Rectal smooth muscle tissue (tissue), 1 donor: ENCODE measurements around the gene GALNT1.

ENCODE experiments used
- H3K27ac ChIP-seq: one replicate; pipeline ENCODE4 v1.7.0; 2013; ENCODE audit warnings: low read depth, low read length, inconsistent platforms
- H3K27me3 ChIP-seq: one replicate; pipeline ENCODE4 v1.7.0; 2013; ENCODE audit warnings: low read length; ENCODE audit not compliant: control insufficient read depth, insufficient read depth
- H3K36me3 ChIP-seq: one replicate; pipeline ENCODE4 v1.7.0; 2013; ENCODE audit warnings: low read length; ENCODE audit not compliant: control insufficient read depth, insufficient read depth
- H3K4me1 ChIP-seq: one replicate; pipeline ENCODE4 v1.7.0; 2013; ENCODE audit warnings: low read length; ENCODE audit not compliant: control insufficient read depth, insufficient read depth
- H3K4me3 ChIP-seq: one replicate; pipeline ENCODE4 v1.7.0; 2013; ENCODE audit warnings: low read length
- H3K9ac ChIP-seq: one replicate; pipeline ENCODE4 v1.7.0; 2013; ENCODE audit warnings: low read length

The GALNT1 gene

GRCh38 chr18:35694808-35695207 lies 113.3 kb downstream of the GALNT1 start:
- Histone ChIP-seq H3K4me3 (no peak overlapping the region), H3K27me3 (no peaks in the 10 kb centered on the region), H3K9ac (no peak overlapping the region), H3K36me3 (peaks cover 2% of the 10 kb centered on the region), H3K27ac (no peak overlapping the region), H3K4me1 (no peaks in the 10 kb centered on the region)

DNA sequence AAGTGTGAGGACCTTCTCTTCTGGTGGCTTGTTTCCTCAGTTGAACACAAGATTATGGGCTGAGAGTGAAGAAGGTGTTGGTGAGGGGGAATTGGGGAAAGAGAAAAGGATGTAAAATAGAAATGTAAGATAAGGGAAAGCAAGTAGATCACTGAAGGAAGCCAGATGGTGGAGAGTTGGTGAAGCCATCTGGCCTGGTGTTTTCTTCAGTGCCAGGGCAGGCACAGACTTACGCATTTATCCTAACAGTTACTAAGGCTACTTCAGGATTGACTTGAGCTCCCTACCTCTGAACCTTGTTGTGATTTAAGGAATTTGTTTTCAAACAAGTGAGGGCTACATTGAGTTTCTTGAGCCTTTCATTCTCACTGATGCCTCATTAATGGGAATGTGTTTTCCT lies 113.8 kb downstream of the GALNT1 start:
- Histone ChIP-seq H3K27ac (no peak overlapping the region), H3K36me3 (peaks cover 2% of the 10 kb centered on the region), H3K4me1 (no peaks in the 10 kb centered on the region)

DNA sequence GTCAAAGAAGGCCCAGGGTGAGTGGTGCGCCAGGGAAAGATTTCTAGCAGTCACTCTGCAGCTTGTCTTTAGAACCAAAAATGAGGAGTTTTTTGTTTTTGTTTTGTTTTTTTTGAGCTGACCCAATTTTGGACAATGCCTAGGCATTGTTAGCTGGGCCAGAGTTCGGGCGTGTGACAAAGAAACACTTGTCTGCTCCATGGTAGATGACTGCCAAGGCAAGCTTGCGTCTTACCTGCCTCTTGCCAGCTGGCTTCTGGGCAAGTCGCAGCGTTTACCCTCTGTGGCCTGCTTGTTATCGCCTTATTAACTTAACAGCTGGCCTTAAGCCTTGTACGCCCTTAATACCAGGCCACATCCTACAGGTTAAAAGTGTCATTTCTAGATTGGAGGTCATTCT lies 114.3 kb downstream of the GALNT1 start:
- H3K27ac ChIP-seq: no peak overlapping the region
- H3K9ac ChIP-seq: no peak overlapping the region
- H3K36me3 ChIP-seq: peaks cover 2% of the 10 kb centered on the region

More for the DNA sequence above, 113.8 kb downstream of the GALNT1 start:
- Histone ChIP-seq H3K4me3 (no peak overlapping the region), H3K27me3 (no peaks in the 10 kb centered on the region), H3K9ac (no peak overlapping the region)

GRCh38 chr18:35696307-35696706 lies 114.8 kb downstream of the GALNT1 start:
- no peak overlapping the region for H3K4me3 ChIP-seq
- H3K36me3 ChIP-seq: peaks cover 2% of the 10 kb centered on the region
- no peak overlapping the region for H3K9ac ChIP-seq
- H3K27me3 ChIP-seq: no peaks in the 10 kb centered on the region
- H3K4me1 ChIP-seq: no peaks in the 10 kb centered on the region
- H3K27ac ChIP-seq: no peak overlapping the region

More for the DNA sequence above, 114.3 kb downstream of the GALNT1 start:
- Histone ChIP-seq H3K4me3 (no peak overlapping the region), H3K4me1 (no peaks in the 10 kb centered on the region), H3K27me3 (no peaks in the 10 kb centered on the region)

- Histone ChIP-seq H3K27me3 (no peaks in the 10 kb centered on the region), H3K9ac (no peak overlapping the region), H3K36me3 (peaks cover 2% of the 10 kb centered on the region), H3K27ac (no peak overlapping the region), H3K4me3 (no peak overlapping the region), H3K4me1 (no peaks in the 10 kb centered on the region)
Measured at GRCh38 chr18:35697869-35698268, 116.3 kb downstream of the GALNT1 start.

DNA sequence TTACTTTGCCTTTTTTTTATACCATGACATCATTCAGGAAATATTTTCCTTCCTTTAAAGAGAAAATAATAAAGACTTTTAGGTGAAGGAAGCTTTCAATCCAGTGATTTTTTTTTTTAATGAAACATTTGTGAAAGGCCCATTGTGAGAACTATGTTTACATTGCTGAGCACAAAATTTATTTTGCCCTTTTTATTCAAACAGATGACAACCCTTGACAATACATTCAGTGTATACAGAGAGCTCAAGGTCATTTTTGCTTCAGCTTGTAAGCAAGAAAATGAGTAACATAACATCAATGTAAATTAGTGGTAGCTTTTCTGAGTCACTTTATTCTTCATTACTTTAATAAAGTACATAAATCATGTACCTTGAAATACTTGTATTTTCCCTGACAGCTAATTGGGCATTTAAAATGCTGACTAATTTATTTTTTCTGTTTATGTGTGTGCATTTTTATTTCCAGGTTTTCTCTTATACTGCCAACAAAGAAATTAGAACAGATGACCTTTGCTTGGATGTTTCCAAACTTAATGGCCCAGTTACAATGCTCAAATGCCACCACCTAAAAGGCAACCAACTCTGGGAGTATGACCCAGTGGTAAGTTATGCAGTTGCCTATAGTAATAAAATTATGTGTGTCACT lies 121.6 kb downstream of the GALNT1 start:
- H3K27me3 ChIP-seq: no peaks in the 10 kb centered on the region
- no peak overlapping the region for H3K9ac ChIP-seq
- H3K27ac ChIP-seq: no peak overlapping the region
- H3K4me3 ChIP-seq: no peak overlapping the region
- no peaks in the 10 kb centered on the region for H3K4me1 ChIP-seq
- no peaks in the 10 kb centered on the region for H3K36me3 ChIP-seq

GRCh38 chr18:35705988-35706387 lies 124.4 kb downstream of the GALNT1 start:
- no peak overlapping the region for H3K27ac ChIP-seq

GRCh38 chr18:35707247-35707646 lies 125.7 kb downstream of the GALNT1 start:
- no peaks in the 10 kb centered on the region for H3K4me1 ChIP-seq

More at GRCh38 chr18:35705988-35706387, 124.4 kb downstream of the GALNT1 start:
- Histone ChIP-seq H3K9ac (no peak overlapping the region), H3K27me3 (no peaks in the 10 kb centered on the region), H3K4me3 (no peak overlapping the region), H3K4me1 (no peaks in the 10 kb centered on the region), H3K36me3 (peaks cover 2% of the 10 kb centered on the region)

GRCh38 chr18:35707674-35708073 lies 126.1 kb downstream of the GALNT1 start:
- Histone ChIP-seq H3K4me3 (no peak overlapping the region), H3K9ac (no peak overlapping the region), H3K27me3 (no peaks in the 10 kb centered on the region), H3K36me3 (peaks cover 2% of the 10 kb centered on the region), H3K4me1 (no peaks in the 10 kb centered on the region), H3K27ac (no peak overlapping the region)

More at GRCh38 chr18:35707247-35707646, 125.7 kb downstream of the GALNT1 start:
- Histone ChIP-seq H3K27ac (no peak overlapping the region), H3K9ac (no peak overlapping the region), H3K27me3 (no peaks in the 10 kb centered on the region), H3K36me3 (peaks cover 2% of the 10 kb centered on the region), H3K4me3 (no peak overlapping the region)

DNA sequence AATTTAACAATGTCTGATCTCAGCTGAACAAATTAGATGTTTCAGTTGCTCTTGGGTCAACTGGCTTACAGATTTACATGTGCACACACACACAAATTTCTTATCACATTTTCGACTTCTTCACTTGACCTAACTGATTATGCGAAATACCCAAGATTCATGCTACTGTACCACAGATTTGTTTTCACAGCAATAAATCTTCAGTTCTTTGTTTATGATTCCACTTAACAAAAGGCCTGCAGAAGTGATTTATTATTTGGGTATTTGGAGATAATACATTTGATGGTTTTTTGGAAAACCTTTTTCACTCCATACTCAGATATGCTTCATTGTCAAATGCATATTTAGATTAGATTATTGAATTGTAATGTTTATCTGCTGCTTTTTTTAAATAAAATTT lies 129.0 kb downstream of the GALNT1 start:
- no peaks in the 10 kb centered on the region for H3K27me3 ChIP-seq
- H3K4me3 ChIP-seq: no peak overlapping the region
- peaks cover 2% of the 10 kb centered on the region for H3K36me3 ChIP-seq
- no peak overlapping the region for H3K27ac ChIP-seq
- H3K9ac ChIP-seq: no peak overlapping the region
- H3K4me1 ChIP-seq: no peaks in the 10 kb centered on the region

- peaks cover 2% of the 10 kb centered on the region for H3K36me3 ChIP-seq
- no peak overlapping the region for H3K27ac ChIP-seq
- no peak overlapping the region for H3K9ac ChIP-seq
- no peaks in the 10 kb centered on the region for H3K27me3 ChIP-seq
- H3K4me1 ChIP-seq: no peaks in the 10 kb centered on the region
- no peak overlapping the region for H3K4me3 ChIP-seq
Measured at GRCh38 chr18:35711227-35711626, 129.7 kb downstream of the GALNT1 start.

GRCh38 chr18:35713545-35713944 lies 132.0 kb downstream of the GALNT1 start:
- Histone ChIP-seq H3K36me3 (peaks cover 2% of the 10 kb centered on the region), H3K4me3 (no peak overlapping the region), H3K9ac (no peak overlapping the region), H3K27me3 (no peaks in the 10 kb centered on the region), H3K4me1 (no peaks in the 10 kb centered on the region), H3K27ac (no peak overlapping the region)

DNA sequence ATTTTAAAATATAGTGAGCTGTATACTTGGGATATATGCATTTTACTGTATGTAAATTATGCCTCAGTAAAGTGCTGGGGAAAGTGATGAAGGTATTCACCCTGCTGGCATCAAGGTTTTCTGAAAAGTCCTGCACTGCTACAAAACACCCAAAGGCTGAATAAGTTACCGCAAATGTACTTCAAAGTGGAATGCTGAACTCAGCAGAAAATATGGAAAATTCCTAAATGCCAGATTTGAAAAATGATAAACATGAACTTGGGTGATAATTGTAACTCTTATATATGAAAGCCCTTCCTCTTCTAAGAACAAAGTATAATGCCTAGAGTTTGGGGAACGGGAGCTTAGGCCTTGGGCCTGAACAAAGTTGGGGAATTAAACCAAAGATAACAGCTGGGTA lies 133.0 kb downstream of the GALNT1 start:
- Histone ChIP-seq H3K27ac (no peak overlapping the region), H3K4me1 (no peaks in the 10 kb centered on the region), H3K27me3 (no peaks in the 10 kb centered on the region), H3K9ac (no peak overlapping the region), H3K4me3 (no peak overlapping the region), H3K36me3 (peaks cover 2% of the 10 kb centered on the region)
